ENCODE measurements around the gene PXK. TPM values are rescaled to one million over a fixed set of nuclear protein-coding genes. Genes with fewer than 3 reads are reported as not detected.

PXK gene
- polyA plus RNA-seq, 4 donors = 24.0 to 31.0 (median 28.4) TPM

GRCh38 chr3:58377750-58378149 lies 45.1 kb downstream of the PXK start:
- no peak for DNase-seq (ENCODE audit: low read depth in 4 of 4, low spot score in 3 of 4)

- no peak for DNase-seq (ENCODE audit: low read depth in 4 of 4, low spot score in 3 of 4)
Observed at GRCh38 chr3:58379351-58380073, 46.8 kb downstream of the PXK start.

GRCh38 chr3:58383476-58383875 lies 50.8 kb downstream of the PXK start:
- DNase-seq (ENCODE audit: low read depth in 4 of 4, low spot score in 3 of 4) = no peak

GRCh38 chr3:58383904-58384303 lies 51.2 kb downstream of the PXK start:
- no peak for DNase-seq (ENCODE audit: low read depth in 4 of 4, low spot score in 3 of 4)

GRCh38 chr3:58384381-58385090 lies 51.8 kb downstream of the PXK start:
- no peak for DNase-seq (ENCODE audit: low read depth in 4 of 4, low spot score in 3 of 4)

GRCh38 chr3:58386626-58387365 lies 54.1 kb downstream of the PXK start:
- no peak for DNase-seq (ENCODE audit: low read depth in 4 of 4, low spot score in 3 of 4)

GRCh38 chr3:58387650-58388546 lies 55.2 kb downstream of the PXK start:
- no peak for DNase-seq (ENCODE audit: low read depth in 4 of 4, low spot score in 3 of 4)

GRCh38 chr3:58388550-58389091 lies 55.9 kb downstream of the PXK start:
- peak in 2 of 4 donors; percentile 43 to 48 for DNase-seq (ENCODE audit: low read depth in 4 of 4, low spot score in 3 of 4)

- no peak for DNase-seq (ENCODE audit: low read depth in 4 of 4, low spot score in 3 of 4)
Observed at GRCh38 chr3:58391156-58391865, 58.6 kb downstream of the PXK start.

GRCh38 chr3:58392181-58392580 lies 59.5 kb downstream of the PXK start:
- DNase-seq (ENCODE audit: low read depth in 4 of 4, low spot score in 3 of 4) = no peak

- DNase-seq (ENCODE audit: low read depth in 4 of 4, low spot score in 3 of 4) = no peak
Observed at GRCh38 chr3:58394339-58394738, 61.6 kb downstream of the PXK start.

- no peak for DNase-seq (ENCODE audit: low read depth in 4 of 4, low spot score in 3 of 4)
Observed at GRCh38 chr3:58398669-58399333, 66.1 kb downstream of the PXK start.

- no peak for DNase-seq (ENCODE audit: low read depth in 4 of 4, low spot score in 3 of 4)
Observed at GRCh38 chr3:58403513-58404109, 70.9 kb downstream of the PXK start.

- DNase-seq (ENCODE audit: low read depth in 4 of 4, low spot score in 3 of 4) = no peak
Observed at GRCh38 chr3:58404396-58404795, 71.7 kb downstream of the PXK start.

GRCh38 chr3:58408906-58409305 lies 76.2 kb downstream of the PXK start:
- DNase-seq (ENCODE audit: low read depth in 4 of 4, low spot score in 3 of 4) = no peak

- DNase-seq (ENCODE audit: low read depth in 4 of 4, low spot score in 3 of 4) = no peak
Observed at GRCh38 chr3:58409663-58410062, 77.0 kb downstream of the PXK start.

GRCh38 chr3:58411036-58411435 lies 78.3 kb downstream of the PXK start:
- no peak for DNase-seq (ENCODE audit: low read depth in 4 of 4, low spot score in 3 of 4)

All from right renal pelvis (tissue), 4 donors.